ENCODE measurements around the gene SCFD2.

SCFD2 gene

DNA sequence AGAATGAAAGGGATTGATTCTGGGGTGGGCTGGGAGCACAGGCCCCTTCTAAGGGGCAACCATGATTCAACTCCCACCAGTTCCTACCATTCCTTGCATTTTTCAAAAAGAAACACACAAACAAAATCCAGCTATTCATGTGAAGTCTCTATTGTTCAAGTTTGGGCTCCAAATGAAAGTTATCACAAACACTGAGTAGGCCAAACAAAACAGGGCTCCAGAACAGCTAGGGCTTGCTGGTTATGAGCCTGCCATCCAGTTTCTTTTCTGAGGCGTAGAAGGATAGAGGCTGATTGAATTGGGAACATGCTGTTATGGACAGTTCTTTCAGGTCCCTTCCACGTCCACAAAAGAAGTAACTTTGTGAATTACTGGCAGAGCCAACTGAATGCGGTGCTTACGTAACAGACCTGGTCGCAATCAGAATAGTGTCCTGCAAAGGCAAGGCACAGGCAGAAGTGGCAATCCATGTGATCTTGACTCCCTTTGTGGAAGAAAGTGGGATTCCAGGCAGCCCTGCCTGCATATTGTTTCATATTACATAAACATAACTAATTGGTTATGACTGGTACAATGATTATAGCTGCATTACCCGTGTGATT, 244.5 kb downstream of the SCFD2 start:
- peak; percentile 17 for DNase-seq (ENCODE audit: low read depth)
- H3K4me3 ChIP-seq (replicated peaks; ENCODE audit: low read depth, low read length) = no peak overlapping the region
- TF ChIP-seq, protein P1, sequence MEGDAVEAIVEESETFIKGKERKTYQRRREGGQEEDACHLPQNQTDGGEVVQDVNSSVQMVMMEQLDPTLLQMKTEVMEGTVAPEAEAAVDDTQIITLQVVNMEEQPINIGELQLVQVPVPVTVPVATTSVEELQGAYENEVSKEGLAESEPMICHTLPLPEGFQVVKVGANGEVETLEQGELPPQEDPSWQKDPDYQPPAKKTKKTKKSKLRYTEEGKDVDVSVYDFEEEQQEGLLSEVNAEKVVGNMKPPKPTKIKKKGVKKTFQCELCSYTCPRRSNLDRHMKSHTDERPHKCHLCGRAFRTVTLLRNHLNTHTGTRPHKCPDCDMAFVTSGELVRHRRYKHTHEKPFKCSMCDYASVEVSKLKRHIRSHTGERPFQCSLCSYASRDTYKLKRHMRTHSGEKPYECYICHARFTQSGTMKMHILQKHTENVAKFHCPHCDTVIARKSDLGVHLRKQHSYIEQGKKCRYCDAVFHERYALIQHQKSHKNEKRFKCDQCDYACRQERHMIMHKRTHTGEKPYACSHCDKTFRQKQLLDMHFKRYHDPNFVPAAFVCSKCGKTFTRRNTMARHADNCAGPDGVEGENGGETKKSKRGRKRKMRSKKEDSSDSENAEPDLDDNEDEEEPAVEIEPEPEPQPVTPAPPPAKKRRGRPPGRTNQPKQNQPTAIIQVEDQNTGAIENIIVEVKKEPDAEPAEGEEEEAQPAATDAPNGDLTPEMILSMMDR (IDR thresholded peaks at IDR 0.05; ENCODE audit: low read length, missing control alignments) = no peak

DNA sequence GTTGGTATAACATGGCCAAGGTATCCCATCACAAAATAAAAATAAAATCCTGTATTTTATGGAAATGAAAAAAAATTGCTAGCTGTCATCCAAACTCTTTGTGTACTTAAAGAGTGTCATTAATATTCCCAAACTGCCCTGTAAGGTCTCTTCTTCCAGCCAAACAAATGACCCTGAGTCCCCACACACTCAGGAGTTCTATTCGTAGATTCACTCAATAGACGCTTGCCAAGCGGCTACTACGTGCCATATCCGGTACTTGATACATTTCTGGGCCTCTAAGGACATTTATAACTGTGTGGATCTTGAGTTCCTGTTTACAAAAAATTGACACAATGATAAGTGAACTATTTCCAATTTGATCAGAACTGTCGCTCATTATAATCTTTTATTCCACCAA, 245.1 kb downstream of the SCFD2 start:
- no peak for DNase-seq (ENCODE audit: low read depth)
- H3K4me3 ChIP-seq (replicated peaks; ENCODE audit: low read depth, low read length) = no peak overlapping the region
- TF ChIP-seq, protein P1 (IDR thresholded peaks at IDR 0.05; ENCODE audit: low read length, missing control alignments) = no peak

DNA sequence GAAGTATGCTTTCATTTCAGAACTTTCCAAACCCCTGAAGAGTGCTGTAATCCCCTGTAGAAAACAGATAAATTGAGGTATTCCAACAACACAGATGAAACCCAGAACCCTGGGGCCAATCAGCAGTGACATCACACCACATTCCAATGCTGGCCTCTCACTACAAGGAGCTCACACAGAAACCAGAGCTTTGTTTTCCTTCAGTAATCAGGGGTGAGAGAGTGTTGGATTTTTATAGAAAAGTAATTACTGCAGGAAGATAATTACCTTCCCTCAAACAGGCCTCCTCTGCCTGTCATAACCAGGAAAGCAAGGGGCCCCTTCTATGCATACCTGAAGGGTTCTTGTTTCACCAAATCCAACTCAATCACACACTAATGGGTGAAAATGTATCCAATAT, 246.2 kb downstream of the SCFD2 start:
- peak; percentile 80 for DNase-seq (ENCODE audit: low read depth)
- H3K4me3 ChIP-seq (replicated peaks; ENCODE audit: low read depth, low read length) = no peak overlapping the region
- TF ChIP-seq, protein P1 (IDR thresholded peaks at IDR 0.05; ENCODE audit: low read length, missing control alignments) = no peak

DNA sequence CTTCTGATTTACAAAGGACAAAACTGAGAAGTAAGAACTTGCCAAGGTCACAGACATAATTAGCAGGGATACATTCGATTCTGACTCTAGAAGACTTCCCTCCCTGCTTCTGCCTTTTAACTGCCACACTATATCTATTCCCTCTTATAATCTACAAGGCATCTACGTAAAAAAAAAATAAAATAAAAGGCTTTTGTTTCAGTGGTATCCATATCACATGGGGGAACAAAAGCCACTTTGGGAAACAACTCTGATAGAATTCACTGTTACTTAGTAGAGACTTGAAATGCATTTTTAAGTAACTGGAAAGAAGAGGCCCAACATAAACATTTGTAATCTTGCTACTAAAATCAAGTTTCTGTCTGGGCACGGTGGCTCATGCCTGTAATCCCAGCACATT, 247.2 kb downstream of the SCFD2 start:
- DNase-seq (ENCODE audit: low read depth) = no peak
- TF ChIP-seq, protein P1 (IDR thresholded peaks at IDR 0.05; ENCODE audit: low read length, missing control alignments) = no peak
- no peak overlapping the region for H3K4me3 ChIP-seq (replicated peaks; ENCODE audit: low read depth, low read length)

DNA sequence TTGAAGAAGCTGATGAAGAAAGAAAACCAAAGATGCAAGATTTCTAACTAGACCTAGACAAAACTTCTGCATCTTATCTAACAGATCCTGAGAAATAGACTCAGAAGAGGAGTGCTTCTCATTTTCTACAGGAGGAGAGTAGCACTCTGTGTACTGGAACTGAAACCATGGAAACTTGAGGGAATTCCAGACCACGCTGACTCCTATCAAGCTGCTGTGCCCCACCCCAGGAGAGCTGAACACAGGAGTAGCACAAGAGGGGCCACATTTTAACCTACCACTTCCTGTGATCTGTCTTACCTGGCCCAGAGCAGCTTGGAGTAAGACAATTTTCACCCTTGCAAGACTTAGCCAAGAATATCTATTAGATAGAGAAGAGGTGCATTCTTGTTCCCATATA, 248.9 kb downstream of the SCFD2 start:
- TF ChIP-seq, protein P1 (IDR thresholded peaks at IDR 0.05; ENCODE audit: low read length, missing control alignments) = no peak
- peak; percentile 44 for DNase-seq (ENCODE audit: low read depth)
- no peak overlapping the region for H3K4me3 ChIP-seq (replicated peaks; ENCODE audit: low read depth, low read length)

DNA sequence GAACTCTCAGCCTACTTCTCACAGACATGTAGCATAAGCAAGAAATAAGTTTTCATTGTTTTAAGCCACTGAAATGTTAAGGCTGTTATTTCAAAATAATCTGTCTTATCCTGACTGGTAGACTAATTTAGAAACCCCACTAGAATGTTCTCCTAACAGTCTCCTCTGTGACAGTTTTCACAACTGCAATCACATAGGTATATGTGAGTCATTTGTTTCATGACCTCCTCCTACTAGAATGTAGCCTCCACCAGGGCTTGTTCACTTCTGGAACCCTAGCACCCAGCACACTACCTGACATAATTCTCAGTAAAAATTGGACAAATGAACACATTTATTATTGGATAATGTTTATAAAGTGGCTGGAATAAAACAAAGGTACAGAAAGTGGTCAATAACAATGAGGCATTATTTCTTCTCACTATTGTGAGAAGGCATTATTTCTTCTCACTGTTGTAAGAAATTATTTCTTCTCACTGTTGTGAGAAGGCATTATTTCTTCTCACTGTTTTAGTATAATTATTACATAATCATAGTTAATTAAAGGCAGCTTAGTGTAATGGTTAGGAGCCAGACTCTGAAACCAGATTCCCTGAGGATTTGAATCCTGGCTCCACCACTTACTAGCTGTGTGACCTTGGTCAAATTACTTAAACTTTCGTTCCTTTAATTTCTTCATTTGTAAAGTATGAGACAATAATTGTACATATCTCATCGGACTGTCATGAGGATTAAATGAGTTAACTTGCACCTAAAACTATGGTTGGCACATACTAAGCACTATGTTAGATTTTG, 252.2 kb downstream of the SCFD2 start:
- DNase-seq (ENCODE audit: low read depth) = no peak
- TF ChIP-seq, protein P1 (IDR thresholded peaks at IDR 0.05; ENCODE audit: low read length, missing control alignments) = no peak
- no peak overlapping the region for H3K4me3 ChIP-seq (replicated peaks; ENCODE audit: low read depth, low read length)

Measured in fibroblast of pulmonary artery (primary cell).